ENCODE results near the gene SELENOW. TPM values are rescaled to one million over a fixed set of nuclear protein-coding genes. Genes with fewer than 3 reads are reported as not detected.

SELENOW gene
- total RNA-seq, 4 donors from 2014 or later, result 185 to 477 (median 324) TPM

DNA sequence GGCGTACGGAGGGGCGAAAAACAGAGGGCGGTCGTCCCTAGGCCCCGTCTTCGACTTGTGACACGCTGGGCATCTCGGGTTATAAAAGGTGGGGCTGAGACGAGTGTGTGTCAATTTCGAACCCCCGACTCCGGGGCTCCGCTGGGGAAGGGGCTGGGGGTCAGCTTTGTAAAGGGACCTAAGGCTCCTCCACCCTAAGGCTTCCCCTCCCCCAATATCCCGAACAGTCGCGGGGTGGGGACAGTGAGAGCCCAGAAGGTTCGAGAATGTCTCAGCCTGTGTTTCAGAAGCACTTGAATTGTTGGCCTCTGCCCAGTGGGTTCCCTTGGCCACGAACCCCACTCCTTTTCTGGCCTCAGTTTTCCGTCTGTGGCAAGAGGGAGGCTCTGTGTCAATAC is 450 bp downstream of the SELENOW start:
- H3K9me3 ChIP-seq, result no peaks in the 10 kb centered on the region
- DNase-seq, result no peak
- peaks cover 15 to 36% (median 19%) of the 10 kb centered on the region in 3 donors for H3K36me3 ChIP-seq
- peak overlapping the region; percentile 84 to 98 (median 94) for H3K4me3 ChIP-seq
- TF ChIP-seq CTCF (IDR thresholded peaks at IDR 0.05) (no peak), POLR2A (IDR thresholded peaks at IDR 0.05) (no peak)
- no peaks in the 10 kb centered on the region for H3K27me3 ChIP-seq
- H3K4me1 ChIP-seq, result peaks cover 25 to 62% (median 44%) of the 10 kb centered on the region in 3 donors
- intact Hi-C loops (cut with DNase I), result no loop called here
- WGBS, 2 donors, result 0% methylated on average over 14 of the region's 20 CpGs; no CpG with 5 or more reads in 1 of the 2 donors
- peak overlapping the region; percentile 99 to 100 (median 99) for H3K27ac ChIP-seq

GRCh38 chr19:47779524-47780214 is 1.2 kb downstream of the SELENOW start:
- Histone ChIP-seq H3K4me1 (peaks cover 25 to 62% (median 44%) of the 10 kb centered on the region in 3 donors), H3K27me3 (no peaks in the 10 kb centered on the region), H3K9me3 (no peaks in the 10 kb centered on the region), H3K36me3 (peaks cover 15 to 44% (median 26%) of the 10 kb centered on the region in 3 donors), H3K27ac (peak overlapping the region; percentile 99 to 100 (median 99)), H3K4me3 (peak overlapping the region; percentile 84 to 98 (median 94))
- TF ChIP-seq POLR2A (IDR thresholded peaks at IDR 0.05), result peak in 1 of 4 donors; percentile 19
- TF ChIP-seq CTCF (IDR thresholded peaks at IDR 0.05), result no peak
- DNase-seq, result no peak
- intact Hi-C loops (cut with DNase I), result no loop called here
- WGBS, 2 donors, result 18 to 25% methylated on average over 9 to 19 of the region's 24 CpGs

GRCh38 chr19:47780215-47780551 is 1.7 kb downstream of the SELENOW start:
- WGBS, 2 donors, result 45 to 58% methylated on average over 9 of the region's 9 CpGs
- DNase-seq, result no peak
- Histone ChIP-seq H3K9me3 (no peaks in the 10 kb centered on the region), H3K27me3 (no peaks in the 10 kb centered on the region), H3K36me3 (peaks cover 15 to 49% (median 31%) of the 10 kb centered on the region in 3 donors), H3K4me1 (peaks cover 25 to 62% (median 44%) of the 10 kb centered on the region in 3 donors), H3K27ac (peak overlapping the region; percentile 99 to 100 (median 99)), H3K4me3 (peak overlapping the region; percentile 84 to 98 (median 94))
- intact Hi-C loops (cut with DNase I), result no loop called here
- TF ChIP-seq CTCF (IDR thresholded peaks at IDR 0.05) (no peak), POLR2A (IDR thresholded peaks at IDR 0.05) (no peak)

GRCh38 chr19:47781590-47782262 is 3.2 kb downstream of the SELENOW start:
- no peaks in the 10 kb centered on the region for H3K27me3 ChIP-seq
- intact Hi-C loops (cut with DNase I), result no loop called here

More at GRCh38 chr19:47781590-47782262, 3.2 kb downstream of the SELENOW start:
- whole genome bisulfite sequencing, 2 donors, result 40 to 54% methylated on average over 7 to 9 of the region's 9 CpGs
- Histone ChIP-seq H3K27ac (peak overlapping the region in 3 of 4 donors; percentile 58 to 100 (median 70)), H3K36me3 (peaks cover 19 to 64% (median 38%) of the 10 kb centered on the region in 3 donors), H3K9me3 (no peaks in the 10 kb centered on the region), H3K4me1 (peaks cover 25 to 56% (median 42%) of the 10 kb centered on the region in 3 donors), H3K4me3 (peak overlapping the region in 1 of 4 donors; percentile 92)
- TF ChIP-seq POLR2A (IDR thresholded peaks at IDR 0.05), result no peak
- TF ChIP-seq CTCF (IDR thresholded peaks at IDR 0.05), result no peak
- no peak for DNase-seq

Data from esophagus squamous epithelium (tissue), 5 donors.